HG02885 (cell line): ENCODE results near the gene KLRG1.

Experiments used
- ATAC-seq: cut with Tn5 transposase; IDR thresholded peaks from one replicate; pipeline ENCODE4 v1.9.1; 2021; ENCODE audit warnings: mild to moderate bottlenecking; ENCODE audit not compliant: unreplicated experiment, poor library complexity

Gene KLRG1

GRCh38 chr12:8980137-8980536 lies 9.2 kb upstream of the KLRG1 start:
- ATAC-seq, result no peak

DNA sequence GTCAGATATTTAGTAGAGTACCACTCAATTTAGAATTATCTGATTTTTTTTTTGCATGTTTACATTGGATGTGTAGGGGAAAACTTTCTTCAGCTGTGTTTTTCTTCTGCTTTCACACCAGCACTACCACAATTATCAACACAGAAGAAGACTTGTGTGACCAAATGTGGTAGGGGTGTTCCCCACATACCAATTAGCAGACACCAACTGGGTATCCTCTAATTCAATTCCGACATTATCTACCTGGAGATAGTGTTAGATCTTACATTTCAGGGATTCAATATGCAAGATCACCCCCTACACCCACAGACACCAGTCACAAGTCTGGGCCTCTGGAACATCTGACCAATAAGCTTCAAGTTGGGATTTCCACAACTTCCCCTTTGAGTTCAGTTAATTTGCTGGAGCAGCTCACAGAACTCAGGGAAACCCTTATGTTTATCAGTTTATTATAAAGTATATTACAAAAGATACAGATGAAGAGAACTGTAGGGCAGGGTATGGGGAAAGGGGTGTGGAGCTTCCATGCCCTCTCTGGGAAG lies 4.1 kb upstream of the KLRG1 start:
- ATAC-seq, result no peak

GRCh38 chr12:8987163-8987562 lies 2.2 kb upstream of the KLRG1 start:
- no peak for ATAC-seq

DNA sequence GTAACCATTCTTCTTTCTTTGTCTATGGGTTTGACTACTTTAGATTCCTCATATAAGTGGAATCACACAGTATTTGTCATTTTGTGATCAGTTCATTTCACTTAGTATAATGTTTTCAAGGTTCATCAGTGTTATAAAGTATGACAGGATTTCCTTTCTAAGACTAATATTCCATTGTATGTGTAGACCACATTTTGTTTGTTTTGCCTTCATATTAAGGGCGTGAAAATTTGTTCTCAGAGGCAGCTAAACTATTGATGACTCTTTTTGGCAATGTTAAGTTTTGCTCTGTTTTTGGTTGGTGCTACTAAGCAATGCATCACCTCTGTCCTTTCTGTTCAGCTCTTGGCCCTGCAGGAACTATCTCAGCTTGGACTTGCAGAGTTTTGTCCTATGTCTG lies 1.7 kb upstream of the KLRG1 start:
- ATAC-seq, result no peak

DNA sequence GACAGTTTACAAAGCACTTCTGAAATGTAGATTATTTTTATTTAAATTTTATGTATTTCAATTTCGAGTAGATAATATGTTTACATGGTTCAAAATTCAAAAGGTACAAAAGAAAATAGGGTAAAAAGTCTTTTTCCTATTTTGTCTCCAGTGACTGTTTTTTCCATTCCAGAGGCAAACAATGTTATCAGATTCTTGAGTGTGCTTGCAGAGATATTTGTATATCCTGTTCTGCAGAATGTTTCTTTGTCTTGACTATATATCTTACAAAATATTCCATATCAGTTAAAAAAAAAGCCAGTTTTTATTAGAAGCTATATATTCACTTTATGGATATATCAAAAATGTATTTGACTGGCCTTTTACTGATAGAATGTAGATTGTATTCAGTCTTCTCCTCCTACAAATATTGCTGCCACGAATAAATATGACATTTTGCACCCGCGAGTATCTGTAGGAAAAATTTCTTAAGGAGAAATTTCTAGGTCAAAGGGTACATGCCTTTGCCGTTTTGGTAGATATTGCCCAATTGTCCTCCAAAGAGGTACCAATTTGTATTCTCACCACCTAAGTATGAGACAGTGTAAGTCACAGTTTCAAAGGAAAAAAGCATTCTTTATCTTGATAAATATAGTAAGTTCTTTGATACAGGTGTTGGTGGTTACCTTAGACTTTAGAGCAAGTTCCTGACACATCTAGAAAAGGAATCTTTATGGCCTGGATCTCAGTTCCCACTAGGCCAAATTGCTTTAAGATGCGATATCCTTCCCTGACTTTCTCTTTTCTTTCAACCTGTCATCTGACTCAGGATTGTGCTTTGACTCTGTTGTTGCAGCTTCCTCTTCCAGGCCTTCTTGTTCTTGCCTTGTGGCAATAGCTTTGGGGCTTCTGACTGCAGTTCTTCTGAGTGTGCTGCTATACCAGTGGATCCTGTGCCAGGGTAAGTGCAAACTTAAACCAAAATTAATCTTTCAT lies 2.3 kb downstream of the KLRG1 start:
- ATAC-seq, result no peak

- ATAC-seq, result no peak
These were observed 4.5 kb downstream of the KLRG1 start for GRCh38 chr12:8993827-8994226.

DNA sequence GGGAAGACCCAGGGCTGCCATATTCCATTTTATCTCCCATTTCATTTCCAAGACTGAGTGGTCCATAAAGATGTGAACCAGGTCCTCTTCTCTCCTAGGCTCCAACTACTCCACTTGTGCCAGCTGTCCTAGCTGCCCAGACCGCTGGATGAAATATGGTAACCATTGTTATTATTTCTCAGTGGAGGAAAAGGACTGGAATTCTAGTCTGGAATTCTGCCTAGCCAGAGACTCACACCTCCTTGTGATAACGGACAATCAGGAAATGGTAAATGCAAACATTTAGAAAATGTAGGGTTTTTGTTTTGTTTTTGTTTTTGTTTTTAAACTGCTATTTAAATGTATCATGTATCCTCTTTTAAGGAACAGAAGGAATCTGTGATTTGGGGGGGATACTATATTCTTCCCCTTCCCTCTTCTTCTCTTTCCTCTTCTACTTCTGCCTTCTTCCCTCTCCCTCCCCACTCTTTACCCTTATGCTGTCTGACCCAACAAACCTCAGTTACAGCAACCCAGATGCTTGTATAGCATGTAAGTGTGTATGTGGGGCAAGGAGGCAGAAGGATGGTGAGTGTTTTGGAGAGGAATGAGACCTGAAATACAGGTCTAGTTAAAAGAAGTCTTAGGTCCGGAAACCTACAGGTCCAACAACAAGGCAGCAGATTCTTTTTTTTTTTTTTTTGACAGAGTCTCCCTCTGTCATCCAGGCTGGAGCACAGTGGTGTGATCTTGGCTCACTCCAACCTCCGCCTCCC lies 5.9 kb downstream of the KLRG1 start:
- ATAC-seq, result no peak

DNA sequence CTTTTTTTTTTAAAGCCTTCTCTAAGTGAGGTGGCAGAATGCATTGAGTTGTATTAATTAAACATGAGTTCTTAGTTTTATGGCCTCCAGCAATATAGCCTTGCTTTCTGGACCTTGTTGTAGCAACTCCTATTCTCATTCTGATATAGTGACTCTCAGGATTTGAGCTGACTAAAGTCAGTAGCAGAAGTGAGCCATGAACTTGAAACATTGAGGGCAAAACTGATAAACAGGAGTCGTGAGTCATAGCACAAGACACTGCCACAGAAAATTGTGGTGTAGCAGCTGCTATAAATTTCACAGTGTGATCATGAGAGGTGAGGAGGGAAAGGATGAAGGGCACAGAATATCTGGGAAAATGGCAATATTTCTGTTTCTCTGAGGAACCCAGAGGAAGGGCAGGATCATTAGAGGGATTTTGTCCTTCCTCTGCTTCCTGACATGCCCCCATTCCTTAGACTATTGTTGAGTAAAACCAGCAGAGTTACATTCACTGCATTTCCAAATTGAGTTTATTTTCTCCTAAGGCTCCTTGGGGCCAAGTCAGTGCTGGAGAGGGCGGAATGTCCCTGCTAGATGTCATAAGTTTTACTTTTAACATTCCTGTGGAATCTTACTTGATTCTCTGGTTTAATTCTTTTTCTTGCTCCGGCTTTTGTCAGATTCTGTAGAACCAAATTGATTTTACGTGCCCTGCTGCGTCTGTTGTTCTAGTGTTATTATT lies 7.5 kb downstream of the KLRG1 start:
- peak; percentile 99 for ATAC-seq

DNA sequence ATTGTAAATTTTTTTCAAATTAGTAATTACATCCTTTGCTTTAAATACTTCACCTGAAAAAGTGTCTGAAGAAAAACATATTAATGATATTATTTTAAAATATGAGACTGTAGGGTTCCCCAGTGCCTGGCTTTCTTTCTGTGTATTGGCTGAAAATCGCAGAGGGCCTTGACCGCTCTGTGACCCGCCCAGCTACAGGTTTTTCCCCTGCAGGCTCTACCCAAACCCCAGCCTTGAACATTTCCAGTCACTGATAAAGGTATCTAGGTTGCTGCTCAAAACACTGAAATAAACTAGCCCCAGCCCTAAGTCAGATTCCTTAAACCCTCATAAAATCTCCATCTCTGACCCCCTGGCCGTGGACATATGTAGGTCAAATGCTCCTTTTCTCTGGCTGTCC lies 11.9 kb downstream of the KLRG1 start:
- ATAC-seq, result no peak

DNA sequence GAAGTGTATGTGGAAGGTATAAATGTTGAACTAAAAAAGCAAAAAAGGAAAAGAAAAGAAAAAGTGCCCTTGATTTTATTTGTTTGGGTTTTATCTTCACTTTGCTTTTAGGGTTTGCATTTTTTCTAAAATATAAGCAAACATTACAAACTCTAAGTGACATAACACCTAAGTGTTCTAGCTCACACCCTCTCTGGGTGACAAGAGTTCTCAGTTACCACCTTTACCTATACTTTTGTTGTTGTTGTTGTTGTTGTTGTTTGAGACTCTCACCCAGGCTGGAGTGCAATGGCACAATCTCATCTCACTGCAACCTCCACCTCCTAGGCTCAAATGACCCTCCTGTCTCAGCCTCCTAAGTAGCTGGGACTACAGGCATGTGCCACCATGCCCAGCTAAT lies 13.0 kb downstream of the KLRG1 start:
- ATAC-seq, result no peak

- no peak for ATAC-seq
These were observed 33.2 kb downstream of the KLRG1 start for GRCh38 chr12:9022592-9022991.

GRCh38 chr12:9024512-9024911 lies 35.2 kb downstream of the KLRG1 start:
- ATAC-seq, result no peak

DNA sequence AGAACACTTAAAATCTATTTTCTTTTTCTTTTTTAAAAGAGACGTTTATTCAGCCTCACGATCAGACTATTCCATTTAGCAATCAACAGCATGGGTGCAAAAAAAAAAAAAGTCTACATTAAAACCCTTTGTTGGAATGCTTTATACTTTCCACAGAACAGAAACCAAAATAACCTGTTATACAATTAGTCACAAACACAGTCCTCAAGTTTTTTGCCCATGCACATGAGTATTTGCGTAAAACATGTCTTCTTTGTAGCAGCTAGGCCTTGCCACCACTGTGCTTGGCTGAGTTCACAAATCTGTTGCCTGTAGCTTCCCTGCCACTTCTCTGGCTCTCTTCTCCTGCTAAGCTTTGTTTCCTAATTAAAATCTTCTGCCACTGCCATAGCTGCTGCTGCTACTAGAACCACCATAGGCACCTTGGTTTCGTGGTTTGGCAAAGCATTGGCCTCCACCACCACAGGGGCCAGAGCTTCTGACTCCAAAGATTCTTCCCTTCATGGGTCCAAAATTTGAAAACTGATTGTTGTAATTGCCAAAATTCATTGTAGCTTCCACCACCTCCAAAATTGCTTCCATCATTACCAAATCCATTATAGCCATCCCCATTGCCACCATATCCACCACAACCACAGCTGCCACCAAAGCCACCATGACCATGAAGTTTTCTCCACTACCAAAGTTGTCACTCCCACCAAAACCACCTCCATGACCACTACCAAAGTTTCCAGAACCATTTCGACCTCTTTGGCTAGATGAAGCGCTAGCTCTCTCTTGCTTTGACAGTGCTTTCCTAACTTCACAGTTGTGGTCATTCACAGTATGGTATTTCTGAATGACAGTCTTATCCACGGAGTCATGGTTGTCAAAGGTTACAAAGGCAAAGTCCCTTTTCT lies 38.1 kb downstream of the KLRG1 start:
- no peak for ATAC-seq

DNA sequence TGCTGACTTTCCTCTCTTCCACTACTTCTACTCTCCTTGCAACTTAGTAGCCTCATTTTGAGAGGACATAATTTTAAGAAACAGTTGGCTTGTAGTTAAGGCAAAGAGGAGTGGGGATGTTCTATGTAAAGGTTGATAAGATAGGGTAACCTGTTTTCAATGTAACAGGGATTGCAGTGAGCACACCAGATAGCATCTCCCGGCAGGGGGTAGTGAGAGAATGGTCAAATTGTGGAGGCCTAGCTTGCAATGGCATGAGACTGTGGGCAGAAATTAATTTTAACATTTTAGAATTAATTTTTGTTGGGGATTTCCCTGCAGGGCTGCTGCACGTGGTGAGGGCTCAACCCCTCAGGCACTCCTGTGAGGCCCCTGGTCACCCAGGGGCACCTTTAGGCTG lies 41.4 kb downstream of the KLRG1 start:
- ATAC-seq, result no peak

- no peak for ATAC-seq
These were observed 43.0 kb downstream of the KLRG1 start for GRCh38 chr12:9032202-9032964.

DNA sequence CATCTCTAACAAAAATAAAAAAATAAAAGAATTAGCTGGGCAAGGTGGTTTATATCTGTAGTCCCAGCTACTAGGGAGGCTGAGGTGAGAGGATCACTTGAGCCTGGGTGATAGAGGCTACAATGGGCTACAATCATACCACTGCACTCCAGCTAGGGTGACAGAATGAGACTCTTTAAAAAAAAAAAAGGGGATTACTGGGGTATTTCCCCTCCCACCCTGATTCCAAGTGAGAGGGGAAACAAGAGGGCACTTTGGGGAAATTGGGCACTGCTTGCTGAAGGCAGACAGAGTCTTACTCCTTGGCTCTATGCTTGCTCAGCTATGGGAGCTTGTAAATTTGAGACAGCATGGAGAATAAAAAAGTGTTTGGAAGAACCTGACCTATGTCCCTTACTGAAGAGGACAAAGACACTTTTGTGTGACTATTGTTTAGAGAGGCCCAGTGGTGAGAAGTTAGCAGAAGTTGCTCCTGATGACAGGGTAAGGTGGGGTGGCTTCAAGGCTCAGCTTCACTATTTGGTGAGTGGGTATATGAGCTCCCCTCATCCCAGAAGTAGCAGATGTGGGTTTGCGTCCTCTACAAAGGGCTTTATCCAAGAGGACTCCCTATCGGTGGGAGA lies 44.0 kb downstream of the KLRG1 start:
- ATAC-seq, result no peak

GRCh38 chr12:9034095-9034494 lies 44.7 kb downstream of the KLRG1 start:
- ATAC-seq, result no peak

DNA sequence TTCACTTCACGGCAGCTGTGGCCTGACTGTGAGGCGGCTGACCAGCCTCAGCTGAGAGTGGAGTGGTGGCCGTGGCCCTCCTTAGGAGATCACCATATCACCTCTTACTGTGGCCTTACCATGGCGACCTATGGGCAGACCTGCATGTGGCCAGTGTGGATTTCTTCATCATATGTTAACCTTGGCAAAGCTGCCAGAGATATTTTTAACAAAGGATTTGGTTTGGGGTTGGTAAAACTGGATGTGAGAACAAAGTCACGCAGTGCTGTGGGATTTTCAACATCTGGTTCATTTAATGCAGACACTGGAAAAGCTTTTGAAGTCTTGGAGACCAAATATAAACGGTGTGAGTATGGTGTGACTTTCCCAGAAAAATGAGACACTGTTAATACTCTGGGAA lies 46.9 kb downstream of the KLRG1 start:
- ATAC-seq, result no peak
